Cerebellar cortex (tissue), 1 donor: Measurements from ENCODE around the gene CDC25A.
A peak's percentile ranks its signal among the peaks of the same experiment; 100 is the strongest.
"Not testable (repeated sequence)": the region's sequence is repeated elsewhere in the genome, so short reads cannot be mapped to it uniquely, and the experiment has no call there.

Experiments used
- DNase-seq: peaks from one replicate; pipeline ENCODE4 v3.0.0-alpha.2; 2015; ENCODE audit warnings: low spot score

Gene CDC25A

DNA sequence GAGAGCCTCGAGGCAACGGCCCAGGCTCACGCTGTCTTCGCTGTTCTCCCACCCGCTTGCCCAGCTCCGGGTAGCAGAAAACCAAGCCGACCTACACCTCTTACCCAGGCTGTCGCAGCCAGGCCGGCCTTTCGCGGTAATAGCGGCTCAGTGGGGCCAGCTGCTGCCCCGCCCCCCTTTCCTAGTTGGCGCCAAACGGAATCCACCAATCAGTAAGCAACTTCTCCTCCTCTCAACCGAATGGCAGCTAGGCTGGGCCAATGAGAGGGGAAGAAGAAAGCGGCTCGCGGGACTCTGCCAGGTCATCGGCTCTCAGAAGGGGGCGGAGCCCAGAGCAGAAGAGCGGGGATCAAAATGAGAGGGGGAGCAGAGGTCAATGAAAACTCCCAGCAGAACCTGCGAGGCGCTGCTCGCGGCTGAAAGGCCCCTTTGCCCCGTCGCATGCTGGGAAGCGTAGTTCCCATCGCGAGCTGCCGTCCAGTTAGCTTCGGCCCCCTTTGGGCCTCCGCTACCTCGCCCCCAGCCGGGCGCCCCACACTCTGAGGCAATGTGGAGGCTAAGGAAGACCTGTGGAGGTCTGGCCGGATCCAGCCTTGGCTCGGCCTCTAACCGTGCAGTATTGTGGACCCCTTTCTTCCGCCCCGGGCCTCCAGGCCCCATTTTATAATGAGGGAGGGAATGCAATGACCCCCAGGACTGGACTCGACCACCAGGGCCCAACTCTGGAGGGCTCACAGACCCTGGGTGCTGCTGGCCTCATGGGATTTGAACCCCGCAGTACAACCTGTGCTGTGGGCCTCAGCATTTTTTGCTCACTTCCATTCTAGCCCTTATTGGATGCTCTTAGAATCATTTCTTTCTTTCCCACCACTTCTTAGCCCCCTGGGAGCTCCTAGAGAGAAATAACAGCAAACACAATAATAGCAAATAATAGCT lies at the start of gene CDC25A:
Gene CDC25A (minus strand): TSS at position 152 of the 936 bp plus-strand sequence. CDS start 470 bp downstream, outside the sequence.
- DNase-seq, result peak; percentile 99

DNA sequence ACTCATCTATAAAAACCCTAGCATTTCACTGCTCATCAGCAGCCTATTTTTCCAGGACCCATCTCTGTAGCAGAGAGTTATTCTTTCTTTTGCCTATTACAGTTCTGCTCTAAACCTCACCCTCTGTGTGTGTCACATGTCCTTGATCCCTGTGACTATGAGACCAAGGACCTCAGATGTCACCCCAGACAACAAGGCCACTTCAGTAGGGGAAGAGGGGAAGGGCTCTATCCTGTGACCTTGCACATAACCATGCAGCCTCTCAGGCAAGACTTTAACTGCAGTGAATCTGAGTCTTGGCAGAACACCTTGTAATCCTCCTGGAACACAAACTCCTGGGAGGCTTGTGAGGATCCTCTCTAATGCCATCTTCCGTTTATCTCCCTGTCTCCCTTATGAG lies 48.3 kb upstream of the CDC25A start:
- DNase-seq, result no peak

- DNase-seq, result no peak
Observed at GRCh38 chr3:48233542-48233941, 45.3 kb upstream of the CDC25A start.

DNA sequence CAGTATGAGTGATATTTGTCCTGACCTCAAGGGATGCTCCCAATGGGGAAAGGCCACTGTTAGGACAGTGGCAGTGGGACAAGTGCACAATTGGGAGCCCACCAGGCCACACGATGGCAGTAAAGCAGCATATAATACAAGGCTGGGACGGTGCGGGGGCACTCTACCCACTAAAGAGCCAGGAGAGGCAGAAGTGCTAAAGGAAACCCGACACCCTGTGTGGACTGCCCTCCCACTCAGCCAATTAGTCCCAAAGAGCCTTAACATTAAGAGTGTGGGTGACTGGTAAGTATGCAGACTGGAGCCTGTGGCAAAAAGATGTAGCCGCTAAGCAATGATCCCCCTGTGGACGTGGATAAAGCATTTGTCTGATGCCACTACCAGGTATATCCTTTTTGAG lies 44.5 kb upstream of the CDC25A start:
- peak; percentile 81 for DNase-seq

- DNase-seq, result no peak
Observed at GRCh38 chr3:48232232-48232631, 44.0 kb upstream of the CDC25A start.

DNA sequence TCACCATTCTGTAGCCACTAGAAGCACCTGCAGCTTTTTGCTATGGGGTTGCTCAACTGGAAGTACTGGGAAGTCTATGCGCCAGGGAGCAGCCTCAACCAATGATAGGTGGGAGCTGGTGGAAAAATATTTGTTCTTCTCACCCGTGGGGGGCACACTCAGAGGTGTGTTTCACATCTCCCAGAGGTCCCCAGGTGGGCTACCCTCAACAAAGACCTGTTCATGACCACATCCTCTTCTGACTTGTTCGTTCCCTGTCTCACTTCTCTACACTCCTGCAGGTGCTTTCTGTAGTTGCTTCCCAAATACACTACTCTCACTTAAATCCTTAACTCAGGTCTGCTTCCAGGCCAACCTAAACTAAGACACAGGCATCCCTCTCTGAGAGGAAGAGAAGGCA lies 38.7 kb upstream of the CDC25A start:
- DNase-seq, result no peak

DNA sequence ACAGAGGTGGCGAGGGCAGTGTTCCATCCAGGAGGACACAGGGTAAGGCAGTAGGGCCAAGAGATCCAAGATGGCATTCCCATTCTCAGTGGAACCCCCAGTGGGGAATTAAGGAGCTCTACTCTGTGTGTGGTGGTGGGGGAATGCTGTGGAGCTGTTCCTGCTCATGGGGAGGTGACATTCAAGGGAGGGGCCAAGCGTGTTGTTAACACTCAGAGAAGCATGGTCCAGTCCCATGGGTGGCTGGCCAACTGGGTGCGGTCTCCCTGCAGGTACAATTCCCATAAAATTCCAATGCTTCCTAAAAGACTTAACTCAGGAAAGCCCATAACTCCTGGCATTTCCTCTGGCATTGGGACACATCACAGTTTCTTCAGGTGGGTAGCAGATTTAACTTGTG lies 37.4 kb upstream of the CDC25A start:
- no peak for DNase-seq

DNA sequence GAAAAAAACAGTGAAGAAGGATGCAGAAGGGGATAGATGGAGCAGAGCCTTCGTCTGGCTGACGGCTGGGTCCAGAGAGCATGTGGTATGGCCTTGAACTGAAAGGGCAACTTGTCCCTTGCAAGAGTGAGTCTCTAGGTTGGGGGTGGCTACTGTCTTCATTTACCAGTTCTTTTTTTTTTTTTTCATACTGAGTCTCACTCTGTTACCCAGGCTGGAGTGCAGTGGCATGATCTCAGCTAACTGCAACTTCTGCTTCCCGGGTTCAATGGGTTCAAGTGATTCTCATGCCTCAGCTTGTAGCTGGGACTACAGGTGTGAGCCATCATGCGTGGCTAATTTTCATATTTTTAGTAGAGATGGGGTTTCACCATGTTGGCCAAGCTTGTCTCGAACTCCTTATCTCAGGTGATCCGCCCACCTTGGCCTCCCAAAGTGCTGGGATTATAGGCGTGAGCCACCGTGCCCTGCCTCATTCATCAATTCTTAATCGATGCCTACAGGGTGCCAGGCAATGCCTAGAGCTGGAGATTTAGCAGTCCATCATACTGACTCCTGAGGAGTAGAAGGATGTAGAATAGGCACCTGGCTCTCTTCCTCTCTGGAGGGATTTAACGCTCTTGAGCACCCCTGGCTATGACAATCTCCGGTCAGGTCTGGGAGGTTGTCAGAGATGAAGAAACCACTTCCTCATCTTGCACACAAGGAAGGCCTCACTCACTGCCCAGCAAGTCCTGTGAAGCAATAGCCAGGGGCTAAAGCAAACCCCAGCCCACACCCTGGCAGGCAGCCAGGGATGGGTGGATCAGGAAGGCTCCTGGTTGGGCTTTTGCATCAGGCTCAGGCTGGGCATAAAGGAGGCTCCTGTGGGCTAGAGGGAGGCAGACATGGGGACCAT lies 34.6 kb upstream of the CDC25A start, which contains the start of gene CAMP:
Gene CAMP (plus strand): TSS at position 880 of the 898 bp plus-strand sequence. CDS start 17 bp downstream, at position 897.
- no peak for DNase-seq

DNA sequence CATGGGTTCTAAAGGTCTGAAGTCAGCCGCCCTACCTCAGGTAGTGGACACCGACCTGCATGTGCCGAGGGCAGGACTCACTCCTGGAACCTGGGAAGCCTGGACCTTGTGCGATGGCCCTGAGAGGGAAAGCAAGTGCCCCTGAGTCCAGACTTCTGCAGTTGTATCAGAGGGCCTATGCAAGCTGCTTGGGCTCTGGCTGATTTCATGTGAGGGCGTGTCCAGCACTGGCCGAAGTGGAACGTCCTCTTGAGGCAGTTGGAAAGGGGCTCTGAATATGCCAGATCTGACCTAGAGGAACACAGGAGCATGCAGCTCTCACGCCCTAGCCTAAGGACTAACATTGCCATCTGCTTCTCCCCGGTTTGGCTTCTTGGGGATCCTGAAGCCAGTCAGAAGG lies 32.5 kb upstream of the CDC25A start:
- no peak for DNase-seq

- DNase-seq, result no peak
Observed at GRCh38 chr3:48219543-48219942, 31.3 kb upstream of the CDC25A start.

GRCh38 chr3:48218537-48218936 lies 30.3 kb upstream of the CDC25A start:
- no peak for DNase-seq

GRCh38 chr3:48217449-48217848 lies 29.2 kb upstream of the CDC25A start:
- no peak for DNase-seq

- no peak for DNase-seq
Observed at GRCh38 chr3:48215876-48216275, 27.7 kb upstream of the CDC25A start.

DNA sequence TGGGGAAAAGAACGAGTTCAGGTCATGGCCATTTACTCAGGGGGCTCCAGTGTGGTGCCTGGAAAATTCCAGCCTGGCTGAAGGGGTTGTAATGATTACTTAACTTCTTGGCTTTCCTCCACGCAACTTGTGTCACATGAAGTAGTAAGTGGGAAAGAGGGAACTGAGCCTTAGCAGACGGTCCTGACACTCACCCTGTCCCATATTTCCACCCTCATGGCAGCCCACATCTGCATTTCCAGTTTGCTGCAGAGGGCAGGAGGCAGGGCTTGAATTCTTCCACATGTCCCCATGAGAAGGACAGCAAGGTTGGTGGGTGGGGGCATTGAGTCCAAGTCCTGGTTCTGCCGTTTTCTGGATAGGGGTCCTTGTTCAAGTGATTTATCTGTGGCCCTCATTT lies 27.2 kb upstream of the CDC25A start:
- DNase-seq, result no peak

- DNase-seq, result no peak
Observed at GRCh38 chr3:48215019-48215418, 26.8 kb upstream of the CDC25A start.

DNA sequence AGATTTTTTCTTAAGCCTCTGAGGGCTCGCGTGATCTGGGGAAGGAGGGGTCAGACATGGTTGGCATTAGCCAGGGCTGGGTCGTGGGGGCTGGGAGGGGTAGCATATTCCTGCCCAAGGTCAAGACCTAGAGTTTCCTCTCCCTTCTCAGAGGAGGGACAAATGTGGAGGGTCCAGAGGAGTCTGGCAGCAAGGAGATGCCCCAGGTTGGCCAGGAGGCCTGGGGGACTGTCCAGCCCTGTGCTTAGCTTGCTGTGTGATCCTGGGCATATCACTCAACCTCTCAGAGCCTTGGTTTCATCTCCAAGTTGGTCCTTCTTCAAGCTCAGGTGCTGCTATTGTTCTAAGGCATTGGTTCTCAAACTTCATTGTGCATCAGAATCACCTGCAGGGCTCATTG lies 26.0 kb upstream of the CDC25A start:
- no peak for DNase-seq

GRCh38 chr3:48211776-48212175 lies 23.6 kb upstream of the CDC25A start:
- DNase-seq, result not testable (repeated sequence)

DNA sequence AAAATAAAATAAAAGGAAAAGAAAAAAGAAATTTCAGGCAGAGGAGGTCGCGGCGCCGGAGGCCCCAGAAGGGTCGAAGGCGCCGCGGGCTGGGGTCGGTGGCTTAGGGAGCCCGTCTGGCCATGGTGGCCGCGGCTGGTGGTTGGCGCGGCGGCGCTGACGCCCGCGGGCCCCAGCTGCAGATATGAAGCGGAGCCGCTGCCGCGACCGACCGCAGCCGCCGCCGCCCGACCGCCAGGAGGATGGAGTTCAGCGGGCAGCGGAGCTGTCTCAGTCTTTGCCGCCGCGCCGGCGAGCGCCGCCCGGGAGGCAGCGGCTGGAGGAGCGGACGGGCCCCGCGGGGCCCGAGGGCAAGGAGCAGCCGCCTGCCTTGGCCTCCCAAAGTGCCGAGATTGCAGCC lies 22.3 kb upstream of the CDC25A start:
- DNase-seq, result not testable (repeated sequence)

DNA sequence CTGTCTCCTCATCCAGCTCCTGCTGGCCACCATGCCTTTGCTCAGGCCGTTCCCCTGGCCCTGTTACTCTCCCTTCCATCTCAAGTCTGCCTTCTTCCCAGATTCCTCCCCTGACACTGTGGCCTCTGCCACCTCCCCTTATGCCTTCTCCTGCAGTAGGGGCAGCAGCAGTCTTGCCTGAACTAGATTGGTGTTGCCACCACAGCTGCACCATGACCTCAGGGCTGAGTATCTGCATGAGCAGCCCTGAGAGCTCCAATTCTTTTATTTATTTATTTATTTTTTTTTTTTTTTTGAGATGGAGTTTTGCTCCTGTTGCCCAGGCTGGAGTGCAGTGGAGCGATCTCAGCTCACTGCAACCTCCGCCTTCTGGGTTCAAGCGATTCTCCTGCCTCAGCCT lies 21.2 kb upstream of the CDC25A start:
- no peak for DNase-seq

DNA sequence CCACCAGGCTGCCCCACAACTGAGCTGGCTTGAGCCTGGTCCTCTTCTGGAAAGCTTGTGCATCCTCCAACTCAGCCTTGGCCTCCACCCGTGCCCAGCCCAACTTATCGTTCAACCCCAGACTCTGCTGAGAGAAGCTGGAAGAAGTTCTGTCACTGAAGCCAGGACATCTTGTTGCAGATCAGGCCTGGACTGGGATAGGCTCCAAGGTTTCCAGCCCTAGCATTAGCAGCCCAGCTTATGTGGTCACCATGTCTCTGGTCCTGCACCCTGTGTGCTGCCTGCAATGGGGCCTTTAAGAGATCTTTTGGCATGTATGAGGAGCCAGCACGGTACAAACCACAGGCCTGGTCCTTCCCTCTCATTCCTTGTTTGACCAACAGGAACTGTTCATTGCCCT lies 19.9 kb upstream of the CDC25A start:
- no peak for DNase-seq

DNA sequence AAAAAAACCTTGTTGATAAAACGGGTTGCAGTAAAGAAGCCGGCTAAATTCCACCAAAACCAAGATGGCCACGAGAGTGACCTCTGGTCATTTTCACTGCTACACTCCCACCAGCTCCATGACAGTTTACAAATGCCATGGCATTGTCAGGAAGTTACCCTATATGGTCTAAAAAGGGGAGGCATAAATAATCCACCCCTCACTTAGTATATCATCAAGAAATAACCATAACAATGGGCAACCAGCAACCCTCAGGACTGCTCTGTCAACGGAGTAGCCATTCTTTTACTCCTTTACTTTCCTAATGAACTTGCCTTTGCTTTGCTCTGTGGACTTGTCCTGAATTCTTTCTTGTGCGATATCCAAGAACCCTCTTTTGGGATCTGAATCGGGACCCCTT lies 14.4 kb upstream of the CDC25A start:
- no peak for DNase-seq

DNA sequence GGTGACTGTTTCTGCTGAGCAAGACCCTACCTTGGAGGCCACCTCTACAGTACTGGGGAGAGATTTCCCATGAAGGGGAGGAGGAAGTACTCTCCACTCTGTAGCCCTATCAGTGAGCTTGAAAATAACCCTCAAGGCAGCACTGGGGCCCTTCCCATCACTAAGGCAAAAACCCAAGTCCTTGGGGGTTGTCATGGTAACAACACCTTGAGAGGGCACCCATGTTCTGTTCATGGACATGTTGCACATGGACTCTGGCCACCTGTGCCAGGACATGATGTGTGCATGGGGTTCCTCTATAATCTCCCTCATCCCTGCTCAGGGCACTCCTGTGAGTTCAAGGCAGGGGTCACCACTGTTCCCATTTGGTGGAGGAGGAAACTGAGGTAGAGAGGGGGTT lies 10.9 kb upstream of the CDC25A start:
- DNase-seq, result no peak

DNA sequence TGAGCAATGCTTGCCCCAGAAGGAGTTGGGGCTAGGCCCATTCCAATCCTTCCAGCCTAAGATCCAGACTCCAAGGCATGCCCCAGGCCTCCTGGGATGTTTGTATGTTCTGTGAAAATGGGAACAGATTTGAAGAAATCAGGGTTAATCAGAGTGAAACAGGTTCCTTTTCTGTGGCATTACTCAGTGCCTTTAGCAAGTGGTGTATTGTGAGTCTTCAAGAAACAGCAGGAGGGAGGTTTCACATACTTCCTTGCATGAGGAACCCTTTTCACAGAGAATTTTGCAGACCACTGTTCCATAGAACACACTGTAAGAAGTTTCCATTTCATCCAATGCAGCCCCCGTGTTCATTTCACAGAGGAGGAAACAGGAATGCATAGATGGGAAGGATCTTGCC lies 8.4 kb upstream of the CDC25A start:
- DNase-seq, result no peak
